K562 (cell line): ENCODE data around the gene SLC23A2. TPM values are rescaled to one million over a fixed set of nuclear protein-coding genes. Genes with fewer than 3 reads are reported as not detected.

Experiments used
- ATAC-seq: fragments of 200-7000 bp; cut with Tn5 transposase; 3 replicates; pipeline ENCODE4 v1.9.1; 2020; ENCODE audit warnings: moderate library complexity
- BruUV-seq: library from RNA; stranded (reverse); fragments of 400-500 nt; replicated peaks from 2 replicates; lab custom pipeline; 2021; lab: Mats Ljungman, UMichigan
- CTCF ChIA-PET: fragments of 300-600 bp; formaldehyde crosslinking; extraction: SDS; loops from one replicate; lab custom pipeline; 2021; ENCODE audit warnings: low intra/inter-chr PET ratio; lab: Yijun Ruan, JAX
- POLR2A ChIA-PET: fragments of 300-600, 350-650 bp; sonication (Branson Sonifier 250); formaldehyde crosslinking; extraction: SDS; loops from one replicate; lab custom pipeline; 2021; ENCODE audit warnings: antibody characterized with exemption, inconsistent platforms; lab: Yijun Ruan, JAX
- DNase-seq, 4 experiments: peaks; one replicate each; pipeline versions ENCODE4 v3.0.0 to v3.0.0-alpha.2; 2011 to 2018; ENCODE audit warnings: low spot score in 3 of 4, mixed read lengths in 3 of 4; ENCODE audit errors: extremely low read depth in 1 of 4
- FAIRE-seq: peaks from 2 replicates; lab custom pipeline; 2011; peaks lifted over from hg19 to GRCh38; lab: Jason Lieb, UNC
- H2AFZ ChIP-seq: 2 replicates; pipeline ENCODE4 v1.6.0; 2011; ENCODE audit warnings: low read depth, low read length, control low read depth, inconsistent platforms
- H3K27ac ChIP-seq: fragments of 200-600 bp; 3 replicates; pipeline ENCODE4 v1.8.0; 2011; ENCODE audit warnings: low read depth, mild to moderate bottlenecking, control low read depth, inconsistent platforms, low read length, moderate library complexity, mixed read lengths; ENCODE audit errors: extremely low read depth
- H3K27me3 ChIP-seq, 2 experiments: fragments of 300-600 bp in 1 of 2; 2 replicates in 1 of 2; 3 replicates in 1 of 2; pipeline versions ENCODE4 v1.6.0 to v1.8.0; 2011; ENCODE audit warnings: inconsistent platforms in 2 of 2, low read length in 2 of 2, mild to moderate bottlenecking in 1 of 2, mixed read lengths in 1 of 2, moderate library complexity in 1 of 2; ENCODE audit not compliant: control insufficient read depth in 2 of 2, insufficient read depth in 2 of 2
- H3K36me3 ChIP-seq: fragments of 300-600 bp; 3 replicates; pipeline ENCODE4 v1.8.0; 2011; ENCODE audit warnings: mild to moderate bottlenecking, low read length, inconsistent platforms; ENCODE audit not compliant: control insufficient read depth, insufficient read depth
- H3K4me1 ChIP-seq, 2 experiments: fragments of 200-600 bp in 1 of 2; replicated peaks in 1 of 2; 2 replicates in 1 of 2; 3 replicates in 1 of 2; pipeline versions ENCODE4 v1.5.1 to v1.8.0; 2011; ENCODE audit warnings: inconsistent platforms in 2 of 2, low read length in 2 of 2, mild to moderate bottlenecking in 1 of 2, mixed read lengths in 1 of 2, moderate library complexity in 1 of 2; ENCODE audit not compliant: control insufficient read depth in 2 of 2, insufficient read depth in 2 of 2
- H3K4me2 ChIP-seq: 2 replicates; pipeline ENCODE4 v1.6.1; 2011; ENCODE audit warnings: low read length, control low read depth, inconsistent platforms, mixed read lengths; ENCODE audit not compliant: insufficient read depth
- H3K4me3 ChIP-seq: fragments of 200-600 bp; sonication (generic), shearing (Covaris generic); 2 replicates; pipeline ENCODE4 v1.5.1; 2016; ENCODE audit warnings: control low read depth, inconsistent platforms
- H3K79me2 ChIP-seq: fragments of 200-600 bp; 3 replicates; pipeline ENCODE4 v1.8.0; 2011; ENCODE audit warnings: low read length, inconsistent platforms; ENCODE audit not compliant: control insufficient read depth, insufficient read depth
- H3K9ac ChIP-seq, 2 experiments: 2 replicates each; pipeline versions ENCODE4 v1.6.0 to v1.6.1; 2011; ENCODE audit warnings: low read depth in 2 of 2, low read length in 2 of 2, control low read depth in 1 of 2, inconsistent platforms in 1 of 2, mild to moderate bottlenecking in 1 of 2, mixed read lengths in 1 of 2; ENCODE audit not compliant: insufficient read depth in 1 of 2
- H3K9me1 ChIP-seq: one replicate; pipeline ENCODE4 v1.6.0; 2011; ENCODE audit warnings: inconsistent platforms, mild to moderate bottlenecking, low read length, moderate library complexity; ENCODE audit not compliant: control insufficient read depth, insufficient read depth
- H3K9me3 ChIP-seq: replicated peaks from 2 replicates; pipeline ENCODE4 v1.5.1; 2011; ENCODE audit warnings: low read depth, low read length, inconsistent platforms; ENCODE audit not compliant: control insufficient read depth, insufficient read depth
- H4K20me1 ChIP-seq: replicated peaks from 2 replicates; pipeline ENCODE4 v1.6.1; 2011; ENCODE audit warnings: low read length, inconsistent platforms, mixed read lengths; ENCODE audit not compliant: control insufficient read depth, insufficient read depth
- CHCHD3 ChIP-seq: fragments of 250-450 bp; sonication (Bioruptor Pico); IDR thresholded peaks from 2 replicates; pipeline ENCODE4 v2.1.2; 2022; ENCODE audit warnings: mild to moderate bottlenecking
- E2F4 ChIP-seq: sonication (generic); formaldehyde crosslinking; IDR thresholded peaks from 2 replicates; pipeline ENCODE4 v1.8.0; 2022; ENCODE audit warnings: mild to moderate bottlenecking, low read depth, missing genetic modification reagents
- ETS2 ChIP-seq: IDR thresholded peaks from 2 replicates; pipeline ENCODE4 v1.6.1; 2016; ENCODE audit warnings: borderline replicate concordance, missing genetic modification characterization, mild to moderate bottlenecking, moderate library complexity, missing compliant biosample characterization; ENCODE audit not compliant: poor library complexity, severe bottlenecking
- HDAC6 ChIP-seq: IDR thresholded peaks from 2 replicates; pipeline ENCODE4 v1.6.1; 2012; ENCODE audit warnings: low read depth, mild to moderate bottlenecking, control low read depth, inconsistent platforms, low read length, moderate library complexity
- KLF10 ChIP-seq: fragments of 250-450 bp; sonication (Bioruptor Pico); IDR thresholded peaks from 2 replicates; pipeline ENCODE4 v1.6.1; 2021; ENCODE audit warnings: matching md5 sums
- NFXL1 ChIP-seq: fragments of 450-650 bp; formaldehyde crosslinking; IDR thresholded peaks from 2 replicates; pipeline ENCODE4 v1.4.0; 2021; ENCODE audit warnings: mild to moderate bottlenecking
- POLR3G ChIP-seq: IDR thresholded peaks from 2 replicates; pipeline ENCODE4 v1.6.1; 2011; ENCODE audit not compliant: insufficient read length, insufficient replicate concordance; ENCODE audit errors: extremely low read depth
- RCOR1 ChIP-seq, 2 experiments: IDR thresholded peaks; 2 replicates each; pipeline ENCODE4 v1.6.1; 2012; ENCODE audit warnings: low read depth in 2 of 2, low read length in 2 of 2, borderline replicate concordance in 1 of 2, improper control_type of control experiment in 1 of 2
- ZNF444 ChIP-seq: fragments of 250-450 bp; sonication (Bioruptor Pico); IDR thresholded peaks from 2 replicates; pipeline ENCODE4 v1.4.0; 2020; ENCODE audit warnings: mild to moderate bottlenecking, moderate library complexity
- WGBS: fragments of 100-300 bp; shearing (Covaris generic); methylation state at CpG from one replicate; pipeline ENCODE4 v1.1.6; 2016; ENCODE audit warnings: low coverage, mixed read lengths; ENCODE audit not compliant: insufficient coverage; ENCODE audit errors: missing lambda C conversion rate; 5-methylcytosine and 5-hydroxymethylcytosine counted together
- in situ Hi-C: fragments of 300-500 bp; cut with MboI; formaldehyde crosslinking; loops from 4 replicates; pipeline ENCODE4 v1.15.0; 2018; ENCODE audit warnings: inconsistent platforms, mixed read lengths
- intact Hi-C: fragments of 100-400 bp; cut with micrococcal nuclease; formaldehyde crosslinking; loops from 2 replicates; pipeline ENCODE4 v1.14.2; 2022
- polyA plus RNA-seq, 8 experiments: library from polyadenylated mRNA; depleted of rRNA in 4 of 8; stranded (reverse) in 5 of 8; unstranded in 3 of 8; fragments of >200 nt; fragmentation: Nextera tagmentation in 2 of 8; fragmentation: Illumina TruSeq in 1 of 8; extraction: Ambion mirVana in 2 of 8; extraction: Trizol in 1 of 8; gene quantifications; 2 replicates each; pipeline versions ENCODE4 v1.2.1 to v1.2.3, GENCODE V29; 2011 to 2014; ENCODE audit warnings: inconsistent platforms in 1 of 8, missing spikeins in 1 of 8
- total RNA-seq, 7 experiments: library from RNA; depleted of rRNA in 6 of 7; stranded (reverse); fragments of >200 nt in 6 of 7; fragmentation: Illumina TruSeq in 2 of 7; extraction: Trizol in 2 of 7; gene quantifications; 2 replicates each; pipeline versions ENCODE4 v1.2.1 to v1.2.3, GENCODE V29; 2011 to 2021; ENCODE audit warnings: low replicate concordance in 1 of 7
- TF ChIP-seq, protein P1 (sequence below): sonication (generic); formaldehyde crosslinking; IDR thresholded peaks from 2 replicates; pipeline ENCODE4 v1.8.1; 2023; ENCODE audit warnings: mild to moderate bottlenecking, missing genetic modification reagents
- TF ChIP-seq, protein P2 (sequence below), 2 experiments: fragments of 200-800 bp in 1 of 2; sonication (Bioruptor generic) in 1 of 2; sonication (generic) in 1 of 2; formaldehyde crosslinking in 1 of 2; IDR thresholded peaks in 1 of 2; conservative IDR thresholded peaks in 1 of 2; 2 replicates each; pipeline versions ENCODE4 v1.5.0 to v1.6.1; 2016 to 2020; ENCODE audit warnings: missing compliant biosample characterization in 1 of 2, missing genetic modification characterization in 1 of 2, missing genetic modification reagents in 1 of 2
- TF ChIP-seq, protein P3 (sequence below): fragments of 450-650 bp; conservative IDR thresholded peaks from 2 replicates; pipeline ENCODE4 v1.6.1; 2016; ENCODE audit warnings: missing genetic modification characterization, low read depth, mild to moderate bottlenecking, control low read depth, missing compliant biosample characterization
- TF ChIP-seq, protein P4 (sequence below): IDR thresholded peaks from 2 replicates; pipeline ENCODE4 v1.6.1; 2016; ENCODE audit warnings: missing genetic modification characterization, missing compliant biosample characterization

SLC23A2 gene
- total and polyA plus RNA-seq, 9 of the 15 experiments (the other 6 are each of a cell fraction or from before 2014, with no cell fraction given), result 0.39 to 6.7 (median 3.2) TPM

GRCh38 chr20:4836935-4837334, 164.4 kb downstream of the SLC23A2 start:
- Histone ChIP-seq H3K9me1 (peaks cover 3% of the 10 kb centered on the region), H3K4me1 (no peaks in the 10 kb centered on the region), H3K36me3 (no peaks in the 10 kb centered on the region), H4K20me1 (no peaks in the 10 kb centered on the region), H3K27me3 (peaks cover 3 to 24% of the 10 kb centered on the region in 2 experiments; a peak in 3 of 5 replicates), H3K9ac (no peak overlapping the region), H2AFZ (no peak overlapping the region), H3K4me2 (no peak overlapping the region), H3K79me2 (no peaks in the 10 kb centered on the region), H3K9me3 (no peaks in the 10 kb centered on the region)
- in situ Hi-C loops (no loop called here), intact Hi-C loops (no loop called here)
- no peak for FAIRE-seq
- WGBS, result 5% methylated on average over 4 of the region's 4 CpGs
- no TSS peak for BruUV-seq
- no peak for DNase-seq
- ATAC-seq, result no peak
- CTCF ChIA-PET, result no interaction called here
- TF ChIP-seq POLR3G, result no peak
- TF ChIP-seq, protein P1, sequence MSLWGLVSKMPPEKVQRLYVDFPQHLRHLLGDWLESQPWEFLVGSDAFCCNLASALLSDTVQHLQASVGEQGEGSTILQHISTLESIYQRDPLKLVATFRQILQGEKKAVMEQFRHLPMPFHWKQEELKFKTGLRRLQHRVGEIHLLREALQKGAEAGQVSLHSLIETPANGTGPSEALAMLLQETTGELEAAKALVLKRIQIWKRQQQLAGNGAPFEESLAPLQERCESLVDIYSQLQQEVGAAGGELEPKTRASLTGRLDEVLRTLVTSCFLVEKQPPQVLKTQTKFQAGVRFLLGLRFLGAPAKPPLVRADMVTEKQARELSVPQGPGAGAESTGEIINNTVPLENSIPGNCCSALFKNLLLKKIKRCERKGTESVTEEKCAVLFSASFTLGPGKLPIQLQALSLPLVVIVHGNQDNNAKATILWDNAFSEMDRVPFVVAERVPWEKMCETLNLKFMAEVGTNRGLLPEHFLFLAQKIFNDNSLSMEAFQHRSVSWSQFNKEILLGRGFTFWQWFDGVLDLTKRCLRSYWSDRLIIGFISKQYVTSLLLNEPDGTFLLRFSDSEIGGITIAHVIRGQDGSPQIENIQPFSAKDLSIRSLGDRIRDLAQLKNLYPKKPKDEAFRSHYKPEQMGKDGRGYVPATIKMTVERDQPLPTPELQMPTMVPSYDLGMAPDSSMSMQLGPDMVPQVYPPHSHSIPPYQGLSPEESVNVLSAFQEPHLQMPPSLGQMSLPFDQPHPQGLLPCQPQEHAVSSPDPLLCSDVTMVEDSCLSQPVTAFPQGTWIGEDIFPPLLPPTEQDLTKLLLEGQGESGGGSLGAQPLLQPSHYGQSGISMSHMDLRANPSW (CRISPR knock-in tag), result no peak
- TF ChIP-seq HDAC6, result no peak
- no peak for TF ChIP-seq KLF10
- TF ChIP-seq NFXL1 (CRISPR knock-in tag), result no peak
- TF ChIP-seq, protein P2, sequence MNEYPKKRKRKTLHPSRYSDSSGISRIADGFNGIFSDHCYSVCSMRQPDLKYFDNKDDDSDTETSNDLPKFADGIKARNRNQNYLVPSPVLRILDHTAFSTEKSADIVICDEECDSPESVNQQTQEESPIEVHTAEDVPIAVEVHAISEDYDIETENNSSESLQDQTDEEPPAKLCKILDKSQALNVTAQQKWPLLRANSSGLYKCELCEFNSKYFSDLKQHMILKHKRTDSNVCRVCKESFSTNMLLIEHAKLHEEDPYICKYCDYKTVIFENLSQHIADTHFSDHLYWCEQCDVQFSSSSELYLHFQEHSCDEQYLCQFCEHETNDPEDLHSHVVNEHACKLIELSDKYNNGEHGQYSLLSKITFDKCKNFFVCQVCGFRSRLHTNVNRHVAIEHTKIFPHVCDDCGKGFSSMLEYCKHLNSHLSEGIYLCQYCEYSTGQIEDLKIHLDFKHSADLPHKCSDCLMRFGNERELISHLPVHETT (CRISPR knock-in tag; conservative IDR thresholded peaks at IDR 0.05 in 1 of 2, IDR thresholded peaks at IDR 0.05 in 1 of 2), result no peak
- no peak for TF ChIP-seq ZNF444 (CRISPR knock-in tag)
- TF ChIP-seq E2F4 (CRISPR knock-in tag), result no peak
- TF ChIP-seq, protein P3, sequence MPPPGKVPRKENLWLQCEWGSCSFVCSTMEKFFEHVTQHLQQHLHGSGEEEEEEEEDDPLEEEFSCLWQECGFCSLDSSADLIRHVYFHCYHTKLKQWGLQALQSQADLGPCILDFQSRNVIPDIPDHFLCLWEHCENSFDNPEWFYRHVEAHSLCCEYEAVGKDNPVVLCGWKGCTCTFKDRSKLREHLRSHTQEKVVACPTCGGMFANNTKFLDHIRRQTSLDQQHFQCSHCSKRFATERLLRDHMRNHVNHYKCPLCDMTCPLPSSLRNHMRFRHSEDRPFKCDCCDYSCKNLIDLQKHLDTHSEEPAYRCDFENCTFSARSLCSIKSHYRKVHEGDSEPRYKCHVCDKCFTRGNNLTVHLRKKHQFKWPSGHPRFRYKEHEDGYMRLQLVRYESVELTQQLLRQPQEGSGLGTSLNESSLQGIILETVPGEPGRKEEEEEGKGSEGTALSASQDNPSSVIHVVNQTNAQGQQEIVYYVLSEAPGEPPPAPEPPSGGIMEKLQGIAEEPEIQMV (tag), result no peak
- TF ChIP-seq, protein P4, sequence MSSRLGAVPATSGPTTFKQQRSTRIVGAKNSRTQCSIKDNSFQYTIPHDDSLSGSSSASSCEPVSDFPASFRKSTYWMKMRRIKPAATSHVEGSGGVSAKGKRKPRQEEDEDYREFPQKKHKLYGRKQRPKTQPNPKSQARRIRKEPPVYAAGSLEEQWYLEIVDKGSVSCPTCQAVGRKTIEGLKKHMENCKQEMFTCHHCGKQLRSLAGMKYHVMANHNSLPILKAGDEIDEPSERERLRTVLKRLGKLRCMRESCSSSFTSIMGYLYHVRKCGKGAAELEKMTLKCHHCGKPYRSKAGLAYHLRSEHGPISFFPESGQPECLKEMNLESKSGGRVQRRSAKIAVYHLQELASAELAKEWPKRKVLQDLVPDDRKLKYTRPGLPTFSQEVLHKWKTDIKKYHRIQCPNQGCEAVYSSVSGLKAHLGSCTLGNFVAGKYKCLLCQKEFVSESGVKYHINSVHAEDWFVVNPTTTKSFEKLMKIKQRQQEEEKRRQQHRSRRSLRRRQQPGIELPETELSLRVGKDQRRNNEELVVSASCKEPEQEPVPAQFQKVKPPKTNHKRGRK (tag), result no peak
- TF ChIP-seq RCOR1 (IDR thresholded peaks at IDR 0.05; ENCODE audit: borderline replicate concordance in 1 of 2, low read depth in 2 of 2, low read length in 2 of 2), result no peak
- no peak for TF ChIP-seq ETS2 (tag)
- TF ChIP-seq CHCHD3 (CRISPR knock-in tag), result no peak
- TF ChIP-seq, all 486 proteins: peak for 0
- POLR2A ChIA-PET, result interaction anchor here (1.2 kb wide), 1 partner anchor 9 kb away, joined by 3 read pairs; no protein-coding TSS in a partner anchor
- no peak overlapping the region for H3K27ac ChIP-seq
- no peak overlapping the region for H3K4me3 ChIP-seq
